Effector CD8-positive, alpha-beta T cell (primary cell): ENCODE data around the gene ANKMY1.
A peak's percentile ranks its signal among the peaks of the same experiment; 100 is the strongest.
"Not testable (repeated sequence)": the region's sequence is repeated elsewhere in the genome, so short reads cannot be mapped to it uniquely, and the experiment has no call there.

ENCODE experiments used
- DNase-seq: peaks from one replicate; lab custom pipeline; 2025; lab: John Stamatoyannopoulos, UW

ANKMY1 gene

DNA sequence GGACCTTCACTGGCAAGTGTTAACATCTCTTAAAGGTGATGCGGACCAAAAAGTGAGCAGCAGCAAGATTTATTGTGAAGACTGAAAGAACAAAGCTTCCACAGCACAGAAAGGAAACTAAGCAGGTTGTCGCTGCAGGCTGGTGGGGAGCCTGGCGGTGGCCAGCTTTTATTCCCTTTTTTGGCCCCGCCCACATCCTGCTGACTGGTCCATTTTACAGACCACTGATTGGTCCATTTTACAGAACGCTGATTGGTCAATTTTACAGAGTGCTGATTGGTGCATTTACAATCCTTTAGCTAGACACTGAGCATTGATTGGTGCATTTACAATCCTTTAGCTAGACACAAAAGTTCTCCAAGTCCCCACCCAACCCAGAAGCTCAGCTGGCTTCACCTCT is 35.9 kb downstream of the ANKMY1 start:
- not testable (repeated sequence) for DNase-seq

DNA sequence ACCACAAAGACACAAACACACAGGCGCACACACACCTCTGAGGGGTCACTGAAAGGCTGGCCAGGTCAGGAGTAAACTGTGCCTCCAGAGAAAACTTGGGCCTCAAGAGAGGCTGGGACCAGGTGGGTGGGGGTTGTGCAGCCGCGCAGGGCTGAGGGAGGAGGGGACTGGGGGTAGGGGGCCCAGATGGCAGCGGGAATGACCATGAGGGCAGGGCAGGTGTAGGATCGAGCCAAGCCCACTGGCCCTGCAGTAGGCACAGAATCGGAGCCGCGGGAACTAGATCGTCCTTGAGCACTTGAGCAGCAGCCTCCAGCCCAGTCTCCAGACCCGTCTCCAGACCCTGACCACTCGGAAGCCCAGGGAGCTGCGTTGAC is 36.8 kb downstream of the ANKMY1 start:
- DNase-seq, result no peak

DNA sequence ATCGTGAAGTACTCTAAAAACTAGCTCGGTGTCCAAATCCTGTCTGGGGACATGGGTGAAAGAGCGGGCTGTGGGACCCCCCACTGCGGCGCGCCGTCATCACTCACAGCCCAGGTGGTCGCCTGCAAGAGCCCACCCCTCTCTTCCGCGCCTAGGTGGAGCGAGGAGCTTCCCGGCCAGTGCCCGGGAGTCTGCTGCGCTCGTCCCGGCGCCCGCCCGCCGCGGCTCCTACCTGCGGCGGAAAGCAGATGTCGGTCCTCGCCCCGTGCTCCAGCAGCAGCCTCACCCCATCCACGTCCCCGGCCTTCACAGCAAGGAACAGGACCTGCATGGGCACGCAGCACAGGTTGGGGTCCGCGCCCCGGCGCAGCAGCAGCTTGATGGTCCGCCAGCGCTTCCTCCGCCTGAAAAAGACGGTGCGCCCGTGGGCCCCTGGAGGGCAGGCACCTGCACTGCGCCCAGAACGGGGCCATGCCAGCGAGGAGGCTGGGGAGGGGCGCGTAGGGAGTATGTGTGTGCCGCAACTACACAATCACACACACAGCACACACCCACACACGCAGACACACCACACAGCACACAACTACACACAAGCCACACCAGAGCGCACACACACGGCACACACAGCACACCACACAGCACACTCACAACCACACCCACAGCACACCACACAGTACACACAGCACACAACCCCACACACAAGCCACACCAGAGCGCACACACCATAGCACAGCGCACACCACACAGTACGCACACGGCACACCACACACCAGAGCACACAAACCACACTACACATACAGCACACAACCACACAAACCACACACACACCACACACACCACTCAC is 37.4 kb downstream of the ANKMY1 start:
- DNase-seq, result no peak

DNA sequence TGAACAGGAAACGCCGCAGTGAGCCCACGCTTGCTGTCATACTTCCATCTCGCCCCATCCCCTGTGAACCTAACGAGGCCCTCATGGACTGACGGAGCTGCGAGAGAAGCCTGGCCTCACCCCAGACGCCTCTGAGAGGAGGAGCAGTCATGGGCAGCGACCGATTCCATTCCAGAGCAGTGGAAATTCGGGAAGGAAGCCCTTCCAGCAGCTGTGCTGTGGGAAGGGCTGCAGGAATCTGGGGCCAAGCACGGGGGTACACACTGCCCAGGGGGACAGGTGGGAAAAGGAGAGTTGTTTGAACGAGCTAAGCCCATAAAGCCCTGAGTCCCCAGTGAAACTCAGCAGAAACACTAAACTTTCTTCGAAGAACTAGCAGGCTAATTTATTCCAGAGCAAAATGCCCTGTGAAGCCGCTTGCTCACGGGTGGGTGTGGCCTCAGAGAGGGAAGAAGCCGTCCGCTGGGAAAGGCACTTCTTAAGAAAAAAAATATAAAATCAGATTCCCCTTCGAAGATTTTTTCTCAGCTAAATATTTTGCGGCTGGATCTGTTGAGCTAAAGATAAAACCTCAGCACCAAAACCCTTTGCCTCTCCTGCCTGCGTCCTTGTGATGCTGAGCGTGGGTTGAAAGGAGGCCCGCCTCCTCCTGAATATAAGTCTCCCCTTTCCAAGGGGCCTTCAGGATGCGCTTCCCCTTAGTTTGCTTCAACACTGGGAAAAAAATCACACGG is 38.2 kb downstream of the ANKMY1 start:
- DNase-seq, result no peak

DNA sequence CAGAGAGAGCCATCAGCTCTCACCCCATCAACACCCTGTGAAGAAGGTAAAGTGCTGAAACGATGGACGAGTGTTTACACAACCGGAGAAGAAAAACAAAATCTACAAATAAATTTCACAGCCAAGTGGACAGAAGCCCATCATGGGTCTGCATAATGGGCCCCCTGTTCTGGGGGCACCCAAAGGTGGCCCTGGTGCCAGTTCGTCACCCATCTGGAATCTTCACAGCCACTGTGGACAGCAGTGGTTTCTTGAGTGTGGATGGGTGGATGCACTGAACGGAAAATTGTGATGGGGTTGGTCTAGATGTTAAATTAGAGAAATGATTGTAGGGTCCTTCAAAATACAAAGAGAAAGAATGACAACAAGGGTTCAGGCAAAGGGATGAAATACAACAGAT is 38.8 kb downstream of the ANKMY1 start:
- DNase-seq, result no peak

DNA sequence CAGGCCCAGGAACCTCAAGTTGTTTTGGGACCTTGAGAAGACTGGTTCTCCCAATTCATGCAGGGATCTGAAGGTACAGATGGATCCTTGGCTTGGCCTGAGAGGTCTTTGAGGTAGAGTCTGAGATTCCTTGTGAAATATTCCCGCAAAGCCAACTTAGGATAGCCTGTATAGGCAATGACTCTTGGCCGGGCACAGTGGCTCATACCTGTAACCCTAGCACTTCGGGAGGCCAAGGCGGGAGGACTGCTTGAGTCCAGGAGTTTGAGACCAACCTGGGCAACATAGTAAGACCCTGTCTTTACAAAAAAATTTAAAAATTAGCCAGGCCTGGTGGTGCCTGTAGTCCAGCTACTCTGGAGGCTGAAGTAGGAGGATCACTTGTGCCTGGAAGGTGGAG is 40.4 kb downstream of the ANKMY1 start:
- DNase-seq, result no peak

DNA sequence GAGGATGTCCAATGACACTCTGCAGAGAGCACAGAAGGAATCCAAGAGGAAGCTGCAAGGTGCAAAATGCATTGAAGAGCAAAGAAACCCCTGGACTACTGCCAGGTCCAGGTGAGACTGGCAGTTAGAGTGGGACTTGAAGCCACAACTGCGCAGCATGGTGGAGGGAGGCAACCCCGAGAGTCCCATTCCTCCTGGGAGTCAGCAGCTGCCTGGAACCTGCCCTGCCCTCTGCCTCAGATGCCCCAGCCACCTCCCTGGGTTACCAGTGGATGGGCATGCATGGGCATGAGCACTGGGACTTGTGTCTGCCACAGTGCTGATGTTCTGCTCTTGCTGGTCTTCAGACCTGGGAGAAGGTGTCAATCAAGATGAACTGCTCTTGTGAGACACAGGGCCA is 43.2 kb downstream of the ANKMY1 start:
- no peak for DNase-seq

DNA sequence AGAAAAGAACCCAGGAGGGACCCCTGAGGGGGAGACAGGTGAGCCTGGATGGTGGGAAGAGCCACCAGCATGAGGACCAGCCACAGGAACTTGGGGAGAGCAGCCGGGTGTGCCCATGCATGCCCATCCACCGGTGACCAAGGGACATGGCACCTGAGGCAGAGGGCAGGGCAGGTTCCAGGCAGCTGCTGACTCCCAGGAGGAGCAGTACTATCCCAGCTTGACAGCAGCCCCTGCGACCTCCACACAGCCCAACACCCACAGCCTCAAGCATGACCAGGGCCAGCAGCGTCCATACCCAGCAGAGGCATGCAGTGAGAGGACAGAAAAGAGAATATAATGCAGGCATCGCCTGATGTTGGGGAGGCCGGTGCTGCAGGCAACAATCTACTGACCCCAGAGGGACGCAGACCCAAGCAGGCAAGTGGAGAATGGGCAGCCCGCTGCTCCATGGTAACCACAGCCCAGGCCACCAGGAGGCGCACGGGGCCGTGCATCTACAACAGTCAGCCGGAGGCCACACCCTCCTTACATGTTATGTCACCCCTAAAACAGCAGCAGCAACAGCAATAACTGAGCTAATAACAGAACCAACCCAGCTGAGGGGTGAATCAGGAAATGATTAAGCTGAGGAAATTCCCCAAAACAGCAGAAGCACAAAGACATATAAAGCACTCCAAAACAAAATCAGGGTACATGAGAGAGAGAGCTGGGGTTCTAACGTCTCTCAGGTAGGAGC is 44.1 kb downstream of the ANKMY1 start:
- peak; percentile 57 for DNase-seq

DNA sequence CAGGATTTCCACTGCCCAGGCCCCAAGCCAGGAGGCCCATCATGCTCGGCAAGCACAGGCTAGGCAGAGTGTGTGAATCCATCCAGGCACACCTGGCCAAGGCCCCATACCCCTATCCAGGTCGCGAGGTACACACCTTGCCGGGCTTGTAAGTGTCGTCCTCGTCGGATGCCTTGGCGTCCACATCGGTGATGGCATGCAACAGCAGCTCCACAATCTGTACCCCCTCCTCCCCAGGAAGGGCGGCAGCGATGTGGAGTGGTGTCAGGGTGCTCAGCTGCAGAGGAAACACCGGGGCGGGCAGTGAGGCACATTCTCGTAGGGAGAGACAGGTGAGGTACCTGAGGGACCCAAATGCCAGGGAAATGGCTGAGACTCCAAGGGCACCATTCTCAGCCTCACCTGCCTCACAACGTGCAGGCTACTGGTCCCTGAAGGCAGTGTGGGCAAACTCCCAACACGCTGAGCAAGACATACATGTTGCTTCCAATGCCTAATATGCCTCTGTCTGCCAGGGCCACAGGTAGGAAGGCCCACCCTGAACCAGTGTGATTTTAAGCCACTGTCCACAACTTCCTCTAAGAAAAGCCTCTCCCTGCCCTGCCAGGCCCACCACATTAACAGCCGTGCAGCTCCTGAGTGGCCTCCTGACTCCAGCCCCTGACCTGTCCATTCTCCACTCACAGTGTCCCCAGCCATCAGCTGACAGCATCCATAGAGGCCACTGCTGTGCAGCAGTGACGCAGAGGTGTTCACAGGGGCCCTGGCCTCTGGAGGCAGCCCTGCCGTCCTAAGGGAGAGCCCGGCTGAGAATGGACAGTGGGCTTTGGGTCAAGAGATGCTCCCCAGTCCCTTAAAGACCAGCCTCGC is 44.9 kb downstream of the ANKMY1 start:
- no peak for DNase-seq

DNA sequence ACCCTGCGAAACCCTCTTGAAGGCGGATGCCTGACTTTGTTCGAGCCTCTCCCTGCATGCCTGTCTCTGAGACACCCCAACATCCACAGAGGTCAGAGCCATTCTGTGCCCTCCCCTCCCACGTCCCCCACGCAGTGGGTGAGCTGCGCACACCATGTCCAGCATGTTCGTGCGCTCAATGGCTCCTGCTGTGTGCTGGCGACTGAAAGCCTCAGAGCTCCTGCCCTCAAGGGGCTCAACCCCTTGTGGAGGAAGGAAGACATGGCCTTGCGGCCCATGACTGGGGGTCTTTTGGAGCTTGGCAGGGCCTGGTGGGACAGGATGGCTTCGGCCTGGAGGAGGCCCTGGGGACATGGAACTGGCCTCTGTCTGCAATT is 45.7 kb downstream of the ANKMY1 start:
- DNase-seq, result no peak

DNA sequence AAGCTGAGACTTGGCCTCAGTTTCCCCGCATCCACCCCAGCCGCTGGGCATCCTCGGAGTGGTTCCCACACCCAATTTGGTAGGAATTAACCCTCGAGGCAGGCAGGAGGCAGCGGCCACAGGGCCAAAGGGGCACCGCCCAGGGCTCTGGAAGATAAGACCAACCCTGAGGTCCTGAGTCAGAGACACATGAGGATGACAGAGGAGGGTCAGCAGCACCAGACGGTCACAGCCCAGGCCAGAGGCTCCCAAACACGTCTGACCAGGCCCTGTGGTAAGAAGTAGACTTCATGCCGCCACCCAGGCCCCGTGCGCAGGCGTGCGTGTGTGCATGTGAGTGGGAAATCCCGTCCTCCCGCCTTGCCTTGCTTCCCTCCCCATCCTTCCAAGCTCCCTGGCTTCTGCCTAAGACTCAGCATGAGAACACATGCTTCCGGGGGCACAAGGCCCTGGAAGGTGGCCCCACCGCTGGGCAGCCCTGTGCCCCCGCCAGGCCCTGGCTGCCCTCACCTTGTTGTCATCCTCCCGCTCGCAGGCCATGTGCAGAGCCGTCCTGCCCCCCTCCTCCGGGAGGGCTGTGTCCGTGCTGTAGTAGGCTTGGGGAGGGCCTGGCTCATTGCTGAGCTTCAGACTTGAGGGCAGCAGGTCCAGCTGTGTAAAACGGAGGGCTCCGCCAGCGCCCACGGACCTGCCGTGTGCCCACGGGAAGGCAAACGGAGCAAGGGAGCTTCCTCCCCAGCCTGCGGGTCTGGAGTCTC is 46.3 kb downstream of the ANKMY1 start:
- no peak for DNase-seq

DNA sequence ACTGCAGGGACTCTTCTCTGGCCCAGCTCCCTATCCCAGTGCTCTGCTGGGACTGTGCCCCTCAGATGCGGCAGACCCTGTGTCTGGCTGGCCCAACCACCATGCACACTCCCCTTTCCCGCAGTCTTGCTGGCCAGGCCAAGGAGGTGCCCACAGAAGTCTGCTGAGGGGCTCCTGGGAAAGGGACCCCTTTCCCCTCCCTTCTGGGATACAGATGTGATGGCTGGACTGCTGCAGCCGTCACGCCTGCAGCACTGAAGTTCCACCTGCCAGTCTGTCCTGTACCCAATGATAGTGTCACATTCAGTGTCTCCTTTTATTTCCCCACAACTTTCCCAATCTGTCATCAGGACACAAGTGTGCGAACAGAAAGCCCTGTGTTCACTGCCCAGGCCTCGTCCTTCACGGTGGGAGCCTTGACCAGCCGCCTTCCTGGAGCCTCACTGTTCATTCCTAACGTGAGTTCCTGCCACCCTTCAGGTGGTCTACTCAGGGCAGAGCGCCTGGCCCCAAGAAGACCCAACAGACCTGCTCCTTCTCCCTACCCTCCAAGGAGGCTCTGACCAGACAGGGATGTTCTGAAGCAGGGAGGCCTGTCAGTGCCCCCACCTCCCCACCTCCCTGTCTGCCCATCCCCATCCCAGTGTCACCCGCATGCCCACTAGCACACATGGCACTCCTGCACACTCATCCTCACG is 47.1 kb downstream of the ANKMY1 start:
- no peak for DNase-seq

DNA sequence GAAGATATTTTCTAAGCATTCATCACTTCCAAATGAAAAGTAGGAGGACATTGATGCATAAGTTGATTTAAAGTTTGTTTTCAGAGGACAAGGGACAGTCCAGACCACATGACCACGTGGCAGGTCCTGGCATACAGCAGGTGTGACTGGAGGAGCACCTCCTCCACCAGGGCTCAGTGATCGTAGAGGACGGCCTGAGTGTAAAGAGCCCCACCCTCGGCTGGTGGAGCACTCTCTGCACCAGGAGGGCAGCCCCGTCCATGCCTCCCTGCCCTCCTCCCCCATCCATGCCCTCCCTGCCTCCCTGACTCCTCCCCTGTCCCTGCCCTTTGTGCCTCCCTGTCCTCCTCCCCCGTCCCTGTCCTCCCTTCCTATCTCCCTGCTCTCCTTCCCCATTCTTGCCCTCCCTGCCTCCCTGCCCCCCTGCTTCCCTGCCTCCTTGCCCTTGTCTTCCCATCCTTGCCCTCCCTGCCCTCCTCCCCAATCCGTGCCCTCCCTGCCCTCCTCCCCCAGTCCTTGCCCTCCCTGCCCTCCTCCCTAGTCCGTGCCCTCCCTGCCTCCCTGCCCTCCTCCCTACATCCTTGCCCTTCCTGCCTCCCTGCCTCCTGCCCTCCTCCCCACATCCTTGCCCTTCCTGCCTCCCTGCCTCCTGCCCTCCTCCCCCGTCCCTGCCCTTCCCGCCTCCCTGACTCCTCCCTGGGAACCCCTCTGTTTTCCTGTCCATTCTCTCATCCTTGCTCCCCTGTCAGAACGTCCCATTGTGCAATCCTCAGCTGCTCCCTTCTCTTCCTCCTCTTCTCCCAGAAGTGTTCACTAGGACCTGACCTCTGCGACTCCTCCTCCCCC is 47.9 kb downstream of the ANKMY1 start:
- DNase-seq, result no peak

DNA sequence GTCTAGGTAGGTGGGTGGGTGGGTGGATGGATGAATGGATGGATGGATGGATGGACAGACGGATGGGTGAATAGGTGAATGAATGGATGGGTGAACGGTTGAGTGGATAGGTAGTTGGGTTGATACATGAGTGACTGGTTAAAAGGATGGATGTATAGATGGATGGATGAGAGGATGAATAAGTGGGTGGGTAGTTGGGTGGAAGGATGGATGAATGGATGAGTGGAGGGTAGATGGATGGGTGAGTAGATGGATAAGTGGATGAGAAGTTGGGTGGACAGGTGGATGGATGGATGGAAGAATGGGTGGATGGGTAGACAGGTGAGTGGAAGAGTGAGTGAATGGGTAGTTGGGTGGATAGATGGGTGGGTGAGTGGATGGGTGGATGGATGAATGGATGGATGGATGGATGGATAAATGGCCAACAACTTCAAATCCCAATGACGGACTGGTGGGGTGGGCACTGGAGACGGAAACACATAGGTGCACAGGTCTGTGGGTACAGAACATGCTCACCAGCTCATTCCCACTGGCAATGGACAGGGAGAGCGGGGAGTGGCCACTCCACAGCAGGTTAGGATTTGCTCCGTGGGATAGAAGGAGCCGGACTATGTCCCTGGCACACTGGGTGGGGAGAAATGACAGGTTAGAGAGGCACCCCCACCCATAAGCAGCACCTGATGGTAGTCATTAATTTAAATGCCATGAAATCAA is 48.8 kb downstream of the ANKMY1 start:
- no peak for DNase-seq

DNA sequence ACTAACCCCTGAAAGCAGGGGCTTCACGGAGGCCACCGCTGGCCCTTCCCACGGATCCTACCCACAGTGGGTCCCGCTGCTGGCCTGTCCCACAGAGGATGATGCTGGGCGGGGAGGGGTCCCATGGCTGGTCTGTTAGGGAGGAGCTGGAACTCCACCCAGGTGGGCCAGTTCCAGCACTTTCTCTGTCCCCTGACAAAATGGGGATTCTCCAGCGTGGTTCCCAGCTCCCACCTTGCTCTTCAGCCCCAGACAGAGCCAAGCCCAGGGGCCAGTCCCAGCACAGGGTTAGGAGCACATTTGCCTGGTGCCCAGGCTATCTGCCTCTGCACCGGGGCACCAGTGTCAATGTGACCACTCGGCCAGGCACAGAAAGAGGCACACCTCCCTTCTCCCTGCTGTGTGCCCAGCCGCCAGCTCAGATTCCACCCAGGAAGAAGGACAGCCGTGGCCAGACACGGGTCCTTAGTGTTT is 50.0 kb downstream of the ANKMY1 start:
- no peak for DNase-seq

DNA sequence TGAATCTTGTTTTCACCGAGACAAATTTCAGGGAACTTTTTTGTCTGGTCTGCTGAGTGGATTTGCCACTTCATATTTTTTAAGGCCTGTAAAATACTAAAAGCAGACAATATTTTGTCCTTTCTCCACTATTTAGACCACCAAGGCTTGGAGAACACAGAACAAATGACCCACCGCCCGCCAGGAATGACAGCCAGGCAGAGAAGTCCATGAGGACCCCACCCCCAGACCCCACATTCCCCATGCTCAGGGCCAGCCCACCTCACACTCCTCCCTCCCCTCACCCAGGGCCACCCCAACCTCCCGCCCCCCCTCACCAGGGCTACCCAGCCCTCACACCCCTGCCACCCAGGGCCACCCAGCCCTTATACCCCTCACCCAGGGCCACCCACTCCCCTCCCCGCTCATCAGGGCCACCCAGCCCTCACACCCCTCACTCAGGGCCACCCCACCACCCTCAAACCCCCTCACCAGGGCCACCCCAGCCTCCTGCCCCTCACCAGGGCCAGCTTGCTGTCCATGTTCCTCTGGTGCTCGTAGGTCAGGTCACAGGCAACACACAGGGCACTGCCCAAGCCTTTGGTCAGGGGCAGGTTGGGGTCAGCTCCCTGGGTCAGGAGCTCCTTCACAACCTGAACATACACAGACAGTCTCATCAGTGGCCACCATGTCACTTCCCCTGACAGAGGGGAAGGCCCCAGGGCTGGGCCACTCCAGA is 50.6 kb downstream of the ANKMY1 start:
- DNase-seq, result no peak

DNA sequence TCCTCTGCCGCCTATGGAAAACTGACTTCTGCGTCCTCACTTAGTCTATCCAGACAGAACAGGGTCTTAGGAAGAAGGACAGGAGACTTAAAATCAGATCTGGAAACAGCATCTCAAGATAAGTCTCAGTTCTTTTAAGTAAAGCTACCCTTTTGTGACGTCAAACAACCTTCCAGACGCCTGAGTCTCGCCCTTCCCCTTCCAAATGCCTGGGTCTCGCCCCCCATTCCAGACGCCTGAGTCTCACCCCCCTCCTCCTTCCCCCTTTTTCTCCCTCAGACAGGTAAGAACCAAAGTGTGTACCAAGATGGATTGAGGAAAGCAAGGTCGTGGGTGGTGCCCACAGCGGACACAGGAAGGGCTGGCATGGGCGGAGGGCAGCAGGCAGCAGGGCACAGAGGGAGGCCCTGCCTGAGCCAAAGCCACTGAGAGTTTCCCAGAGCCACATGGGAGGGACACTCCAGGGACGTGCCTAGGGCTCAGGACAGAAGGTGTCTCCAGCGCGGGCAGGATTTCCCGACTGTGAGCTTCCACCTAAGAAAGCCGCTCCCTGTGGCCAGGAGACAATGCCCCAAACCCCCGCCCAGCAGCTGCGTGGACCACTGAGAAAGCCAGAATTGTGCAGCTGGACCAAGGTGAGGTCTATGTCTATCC is 51.3 kb downstream of the ANKMY1 start:
- no peak for DNase-seq

DNA sequence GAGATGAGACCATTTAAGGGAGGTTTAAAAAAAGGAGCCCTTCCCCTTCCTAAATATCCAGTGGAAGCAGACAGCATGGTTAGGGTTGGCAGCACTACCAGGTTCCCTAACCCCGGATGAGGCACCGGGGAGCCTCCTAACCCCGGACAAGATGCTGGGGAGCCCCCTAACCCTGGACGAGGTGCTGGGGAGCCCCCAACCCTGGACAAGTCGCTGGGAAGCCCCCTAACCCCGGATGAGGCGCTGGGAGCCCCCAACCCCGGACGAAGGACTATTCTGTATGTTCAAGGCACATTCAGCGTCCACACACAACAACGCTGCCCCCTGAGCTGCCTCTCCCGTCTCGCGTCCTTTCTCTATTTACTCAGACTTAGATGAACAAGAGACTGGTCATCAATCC is 51.9 kb downstream of the ANKMY1 start:
- no peak for DNase-seq
